HCT116 (cell line): ENCODE data around the gene ADAMTS16. TPM values are rescaled to one million over a fixed set of nuclear protein-coding genes. Genes with fewer than 3 reads are reported as not detected.

Source experiments
- ATAC-seq: fragments of 200-7000 bp; cut with Tn5 transposase; 2 replicates; pipeline ENCODE4 v1.9.1; 2020; ENCODE audit warnings: mild to moderate bottlenecking, moderate library complexity
- BruUV-seq: library from RNA; stranded (reverse); fragments of 400-500 nt; replicated peaks from 2 replicates; lab custom pipeline; 2021; lab: Mats Ljungman, UMichigan
- CTCF ChIA-PET: fragments of 300-600 bp; sonication (Branson Sonifier 250); formaldehyde crosslinking; loops from one replicate; lab custom pipeline; 2021; ENCODE audit warnings: antibody characterized with exemption; lab: Charles Lee
- POLR2A ChIA-PET: fragments of 300-600, 350-600 bp; sonication (Branson Sonifier 250); formaldehyde crosslinking; loops from one replicate; lab custom pipeline; 2021; ENCODE audit warnings: antibody characterized with exemption; lab: Charles Lee
- RAD21 ChIA-PET, 2 experiments: fragments of 300-600 bp; sonication (Branson Sonifier 250); formaldehyde crosslinking; loops; one replicate each; lab custom pipeline; 2023; ENCODE audit warnings: low total read pairs in 2 of 2; ENCODE audit not compliant: uncharacterized antibody in 2 of 2, unreplicated experiment in 2 of 2, low non-redundant PET in 1 of 2; lab: Charles Lee
- DNase-seq: peaks from one replicate; pipeline ENCODE4 v3.0.0-alpha.2; 2010; ENCODE audit warnings: low read depth, low spot score
- H2AFZ ChIP-seq: fragments of 200-600 bp; shearing (Covaris generic), sonication (generic); 2 replicates; pipeline ENCODE4 v1.6.1; 2017; ENCODE audit warnings: low read depth, mixed run types, mixed read lengths, antibody characterized with exemption, low read length; ENCODE audit not compliant: poor library complexity, severe bottlenecking
- H3K27ac ChIP-seq: 2 replicates; pipeline ENCODE4 v1.5.1; 2012; ENCODE audit warnings: low read depth, low read length
- H3K27me3 ChIP-seq: fragments of 200-600 bp; sonication (generic); 2 replicates; pipeline ENCODE4 v1.6.1; 2016; ENCODE audit warnings: mixed run types, low read length, mixed read lengths; ENCODE audit not compliant: insufficient read depth
- H3K36me3 ChIP-seq, 2 experiments: fragments of 200-500 bp in 1 of 2; fragments of 200-600 bp in 1 of 2; sonication (Bioruptor generic) in 1 of 2; sonication (generic) in 1 of 2; 2 replicates each; pipeline versions ENCODE4 v1.5.1 to v1.6.1; 2014 to 2016; ENCODE audit warnings: low read length in 2 of 2, inconsistent platforms in 1 of 2, mixed read lengths in 1 of 2, mixed run types in 1 of 2; ENCODE audit not compliant: insufficient read depth in 2 of 2, control insufficient read depth in 1 of 2
- H3K4me1 ChIP-seq, 2 experiments: fragments of 200-600 bp in 1 of 2; sonication (generic) in 1 of 2; 2 replicates each; pipeline versions ENCODE4 v1.5.1 to v1.6.1; 2012 to 2017; ENCODE audit warnings: low read length in 2 of 2, inconsistent platforms in 1 of 2, mild to moderate bottlenecking in 1 of 2, mixed read lengths in 1 of 2, mixed run types in 1 of 2, moderate library complexity in 1 of 2; ENCODE audit not compliant: insufficient read depth in 2 of 2, control insufficient read depth in 1 of 2
- H3K4me2 ChIP-seq: fragments of 200-600 bp; sonication (generic); 2 replicates; pipeline ENCODE4 v1.6.1; 2017; ENCODE audit warnings: mixed run types, low read length, mixed read lengths
- H3K4me3 ChIP-seq, 2 experiments: fragments of 200-600 bp in 1 of 2; sonication (generic) in 1 of 2; replicated peaks in 1 of 2; 2 replicates each; pipeline ENCODE4 v1.5.1; 2011 to 2016; ENCODE audit warnings: low read length in 2 of 2, control low read depth in 1 of 2, low read depth in 1 of 2, mild to moderate bottlenecking in 1 of 2, mixed read lengths in 1 of 2, mixed run types in 1 of 2
- H3K79me2 ChIP-seq: fragments of 200-600 bp; sonication (generic); 2 replicates; pipeline ENCODE4 v1.6.1; 2017; ENCODE audit warnings: mild to moderate bottlenecking, mixed run types, low read length, moderate library complexity, mixed read lengths; ENCODE audit not compliant: insufficient read depth
- H3K9ac ChIP-seq: fragments of 200-600 bp; sonication (generic); 2 replicates; pipeline ENCODE4 v1.6.1; 2016; ENCODE audit warnings: low read length, mixed read lengths
- H3K9me2 ChIP-seq: fragments of 200-600 bp; sonication (generic), shearing (Covaris generic); 2 replicates; pipeline ENCODE4 v1.6.1; 2017; ENCODE audit warnings: mixed run types, mild to moderate bottlenecking, moderate library complexity; ENCODE audit not compliant: insufficient read depth
- H3K9me3 ChIP-seq, 2 experiments: fragments of 200-500 bp in 1 of 2; fragments of 200-600 bp in 1 of 2; sonication (Bioruptor generic) in 1 of 2; sonication (generic) in 1 of 2; 2 replicates each; pipeline ENCODE4 v1.6.1; 2014 to 2017; ENCODE audit warnings: low read length in 2 of 2, mixed read lengths in 2 of 2, inconsistent platforms in 1 of 2, low read depth in 1 of 2, mild to moderate bottlenecking in 1 of 2, mixed run types in 1 of 2, moderate library complexity in 1 of 2; ENCODE audit not compliant: control insufficient read depth in 1 of 2, insufficient read depth in 1 of 2
- H4K20me1 ChIP-seq: fragments of 200-600 bp; sonication (generic), shearing (Covaris generic); 2 replicates; pipeline ENCODE4 v1.6.1; 2017; ENCODE audit warnings: mixed run types, mild to moderate bottlenecking, moderate library complexity; ENCODE audit not compliant: insufficient read depth
- EGR1 ChIP-seq: IDR thresholded peaks from 2 replicates; pipeline ENCODE4 v1.6.1; 2012; ENCODE audit warnings: low read depth
- ELF1 ChIP-seq: IDR thresholded peaks from 2 replicates; pipeline ENCODE4 v1.6.1; 2012; ENCODE audit warnings: low read depth, borderline replicate concordance
- EZH2 ChIP-seq: fragments of 200-600 bp; sonication (generic); IDR thresholded peaks from 2 replicates; pipeline ENCODE4 v1.6.1; 2017; ENCODE audit warnings: antibody characterized with exemption, mixed run types
- JUND ChIP-seq: IDR thresholded peaks from 2 replicates; pipeline ENCODE4 v1.6.1; 2012
- MAX ChIP-seq: IDR thresholded peaks from 2 replicates; pipeline ENCODE4 v1.6.1; 2012
- POLR2A ChIP-seq: IDR thresholded peaks from 2 replicates; pipeline ENCODE4 v1.7.0; 2011; ENCODE audit warnings: borderline replicate concordance; ENCODE audit not compliant: insufficient read depth, insufficient read length; ENCODE audit errors: extremely low read depth
- POLR2AphosphoS5 ChIP-seq: IDR thresholded peaks from 2 replicates; pipeline ENCODE4 v1.6.1; 2011; ENCODE audit warnings: mild to moderate bottlenecking, low read depth, low read length, moderate library complexity
- RAD21 ChIP-seq: IDR thresholded peaks from 2 replicates; pipeline ENCODE4 v1.6.1; 2012; ENCODE audit warnings: low read depth, mild to moderate bottlenecking
- SIN3A ChIP-seq: IDR thresholded peaks from 2 replicates; pipeline ENCODE4 v1.6.1; 2012; ENCODE audit warnings: low read depth
- SRF ChIP-seq: IDR thresholded peaks from 2 replicates; pipeline ENCODE4 v1.6.1; 2012; ENCODE audit warnings: low read depth
- ZFX ChIP-seq: fragments of 450-650 bp; IDR thresholded peaks from 2 replicates; pipeline ENCODE4 v1.6.1; 2017
- ZNF274 ChIP-seq: fragments of 200-500 bp; sonication (Bioruptor generic); IDR thresholded peaks from 2 replicates; pipeline ENCODE4 v1.6.1; 2014; ENCODE audit warnings: mild to moderate bottlenecking, low read depth, low read length, inconsistent platforms
- intact Hi-C: fragments of 100-400 bp; cut with micrococcal nuclease; formaldehyde crosslinking; loops from 2 replicates; pipeline ENCODE4 v1.10.0; 2022
- total RNA-seq: library from RNA; stranded (reverse); gene quantifications from one replicate; pipeline ENCODE4 v1.2.1, GENCODE V29; 2021; ENCODE audit not compliant: unreplicated experiment
- TF ChIP-seq, protein P1 (sequence below): IDR thresholded peaks from 2 replicates; pipeline ENCODE4 v1.6.1; 2012; ENCODE audit warnings: low read depth
- TF ChIP-seq, protein P2 (sequence below): IDR thresholded peaks from 2 replicates; pipeline ENCODE4 v1.6.1; 2011; ENCODE audit warnings: mild to moderate bottlenecking, low read length, moderate library complexity; ENCODE audit not compliant: insufficient replicate concordance; ENCODE audit errors: extremely low read depth

ADAMTS16 gene
- total RNA-seq, 1 experiment from 2014 or later, result 2.4 TPM

DNA sequence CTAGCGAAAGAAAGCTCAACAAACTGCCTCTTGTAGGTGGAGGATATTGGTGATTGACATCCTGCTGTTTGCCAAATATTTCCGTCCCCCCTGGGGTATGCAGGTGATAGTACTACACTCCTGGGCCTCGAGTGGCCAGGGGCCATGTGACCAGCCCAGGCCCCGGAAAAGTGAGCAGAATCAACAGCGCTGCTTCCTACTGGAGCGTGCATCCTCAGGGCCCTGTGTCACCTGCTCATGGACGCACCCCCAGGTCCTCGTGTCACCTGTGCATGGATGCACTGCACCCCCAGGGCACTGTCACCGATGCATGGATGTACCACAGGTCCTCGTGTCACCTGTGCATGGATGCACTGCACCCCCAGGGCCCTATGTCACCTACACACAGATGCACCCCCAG lies 43.8 kb downstream of the ADAMTS16 start:
- no peak overlapping the region for H2AFZ ChIP-seq
- H3K27me3 ChIP-seq, result no peaks in the 10 kb centered on the region
- POLR2A ChIA-PET, result no interaction called here
- CTCF ChIA-PET, result no interaction called here
- no peaks in the 10 kb centered on the region for H3K9me3 ChIP-seq
- no TSS peak for BruUV-seq
- H3K9me2 ChIP-seq, result no peaks in the 10 kb centered on the region
- H3K27ac ChIP-seq, result no peak overlapping the region
- intact Hi-C loops, result no loop called here
- H3K36me3 ChIP-seq, result no peaks in the 10 kb centered on the region
- RAD21 ChIA-PET, result no interaction called here
- ATAC-seq (no peak), DNase-seq (no peak)
- H3K79me2 ChIP-seq, result no peaks in the 10 kb centered on the region
- H3K9ac ChIP-seq, result no peak overlapping the region
- no peak overlapping the region for H3K4me3 ChIP-seq
- TF ChIP-seq POLR2A (no peak), SRF (no peak), ZFX (no peak), POLR2AphosphoS5 (no peak), EZH2 (no peak), MAX (no peak), RAD21 (no peak), ZNF274 (no peak), SIN3A (no peak), JUND (no peak), ELF1 (no peak), EGR1 (no peak)
- TF ChIP-seq, protein P1, sequence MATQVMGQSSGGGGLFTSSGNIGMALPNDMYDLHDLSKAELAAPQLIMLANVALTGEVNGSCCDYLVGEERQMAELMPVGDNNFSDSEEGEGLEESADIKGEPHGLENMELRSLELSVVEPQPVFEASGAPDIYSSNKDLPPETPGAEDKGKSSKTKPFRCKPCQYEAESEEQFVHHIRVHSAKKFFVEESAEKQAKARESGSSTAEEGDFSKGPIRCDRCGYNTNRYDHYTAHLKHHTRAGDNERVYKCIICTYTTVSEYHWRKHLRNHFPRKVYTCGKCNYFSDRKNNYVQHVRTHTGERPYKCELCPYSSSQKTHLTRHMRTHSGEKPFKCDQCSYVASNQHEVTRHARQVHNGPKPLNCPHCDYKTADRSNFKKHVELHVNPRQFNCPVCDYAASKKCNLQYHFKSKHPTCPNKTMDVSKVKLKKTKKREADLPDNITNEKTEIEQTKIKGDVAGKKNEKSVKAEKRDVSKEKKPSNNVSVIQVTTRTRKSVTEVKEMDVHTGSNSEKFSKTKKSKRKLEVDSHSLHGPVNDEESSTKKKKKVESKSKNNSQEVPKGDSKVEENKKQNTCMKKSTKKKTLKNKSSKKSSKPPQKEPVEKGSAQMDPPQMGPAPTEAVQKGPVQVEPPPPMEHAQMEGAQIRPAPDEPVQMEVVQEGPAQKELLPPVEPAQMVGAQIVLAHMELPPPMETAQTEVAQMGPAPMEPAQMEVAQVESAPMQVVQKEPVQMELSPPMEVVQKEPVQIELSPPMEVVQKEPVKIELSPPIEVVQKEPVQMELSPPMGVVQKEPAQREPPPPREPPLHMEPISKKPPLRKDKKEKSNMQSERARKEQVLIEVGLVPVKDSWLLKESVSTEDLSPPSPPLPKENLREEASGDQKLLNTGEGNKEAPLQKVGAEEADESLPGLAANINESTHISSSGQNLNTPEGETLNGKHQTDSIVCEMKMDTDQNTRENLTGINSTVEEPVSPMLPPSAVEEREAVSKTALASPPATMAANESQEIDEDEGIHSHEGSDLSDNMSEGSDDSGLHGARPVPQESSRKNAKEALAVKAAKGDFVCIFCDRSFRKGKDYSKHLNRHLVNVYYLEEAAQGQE, result no peak
- TF ChIP-seq, protein P2, sequence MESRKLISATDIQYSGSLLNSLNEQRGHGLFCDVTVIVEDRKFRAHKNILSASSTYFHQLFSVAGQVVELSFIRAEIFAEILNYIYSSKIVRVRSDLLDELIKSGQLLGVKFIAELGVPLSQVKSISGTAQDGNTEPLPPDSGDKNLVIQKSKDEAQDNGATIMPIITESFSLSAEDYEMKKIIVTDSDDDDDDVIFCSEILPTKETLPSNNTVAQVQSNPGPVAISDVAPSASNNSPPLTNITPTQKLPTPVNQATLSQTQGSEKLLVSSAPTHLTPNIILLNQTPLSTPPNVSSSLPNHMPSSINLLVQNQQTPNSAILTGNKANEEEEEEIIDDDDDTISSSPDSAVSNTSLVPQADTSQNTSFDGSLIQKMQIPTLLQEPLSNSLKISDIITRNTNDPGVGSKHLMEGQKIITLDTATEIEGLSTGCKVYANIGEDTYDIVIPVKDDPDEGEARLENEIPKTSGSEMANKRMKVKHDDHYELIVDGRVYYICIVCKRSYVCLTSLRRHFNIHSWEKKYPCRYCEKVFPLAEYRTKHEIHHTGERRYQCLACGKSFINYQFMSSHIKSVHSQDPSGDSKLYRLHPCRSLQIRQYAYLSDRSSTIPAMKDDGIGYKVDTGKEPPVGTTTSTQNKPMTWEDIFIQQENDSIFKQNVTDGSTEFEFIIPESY, result no peak
- no peak overlapping the region for H3K4me2 ChIP-seq
- peaks cover 0 to 6% of the 10 kb centered on the region in 2 experiments; a peak in 1 of 4 replicates for H3K4me1 ChIP-seq
- H4K20me1 ChIP-seq, result no peaks in the 10 kb centered on the region
